ENCODE measurements around the gene VEZT.

Gene VEZT

DNA sequence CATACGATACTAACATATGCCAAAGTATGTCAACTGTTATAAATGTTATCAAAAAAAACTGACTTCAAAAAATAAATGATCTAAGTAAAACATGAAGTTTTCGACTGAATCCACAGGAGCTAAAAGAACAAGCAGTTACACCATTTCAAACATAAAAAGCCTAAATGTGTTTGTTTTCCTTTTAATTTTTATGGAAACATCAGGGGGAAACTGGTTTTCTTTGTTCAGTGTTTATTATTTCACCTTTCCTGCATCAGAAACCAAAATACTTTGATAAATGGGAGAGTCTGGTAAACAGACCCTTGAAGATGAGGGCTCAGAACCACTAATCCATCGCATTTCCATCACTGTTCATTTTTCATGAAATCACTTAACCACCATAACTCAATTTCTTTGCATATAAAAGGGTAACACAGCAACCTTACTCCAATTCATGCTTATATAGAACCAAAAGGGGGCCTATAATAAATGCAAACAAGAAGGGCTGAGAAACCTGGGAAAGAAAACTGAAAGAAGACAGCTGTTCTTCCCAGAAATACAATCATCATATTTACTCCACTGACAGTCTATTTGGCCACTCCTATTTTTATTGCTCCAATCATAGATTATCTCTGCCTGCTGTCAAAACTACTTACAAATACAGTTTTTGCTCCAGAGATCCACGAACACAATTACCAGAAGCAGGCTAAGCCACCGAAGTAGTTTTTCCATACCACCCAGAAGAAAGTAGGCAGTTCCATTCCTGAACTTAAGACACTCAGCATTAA, 17.3 kb upstream of the VEZT start:
- no peak for DNase-seq (ENCODE audit: low read depth in 3 of 3, low spot score in 1 of 3)

DNA sequence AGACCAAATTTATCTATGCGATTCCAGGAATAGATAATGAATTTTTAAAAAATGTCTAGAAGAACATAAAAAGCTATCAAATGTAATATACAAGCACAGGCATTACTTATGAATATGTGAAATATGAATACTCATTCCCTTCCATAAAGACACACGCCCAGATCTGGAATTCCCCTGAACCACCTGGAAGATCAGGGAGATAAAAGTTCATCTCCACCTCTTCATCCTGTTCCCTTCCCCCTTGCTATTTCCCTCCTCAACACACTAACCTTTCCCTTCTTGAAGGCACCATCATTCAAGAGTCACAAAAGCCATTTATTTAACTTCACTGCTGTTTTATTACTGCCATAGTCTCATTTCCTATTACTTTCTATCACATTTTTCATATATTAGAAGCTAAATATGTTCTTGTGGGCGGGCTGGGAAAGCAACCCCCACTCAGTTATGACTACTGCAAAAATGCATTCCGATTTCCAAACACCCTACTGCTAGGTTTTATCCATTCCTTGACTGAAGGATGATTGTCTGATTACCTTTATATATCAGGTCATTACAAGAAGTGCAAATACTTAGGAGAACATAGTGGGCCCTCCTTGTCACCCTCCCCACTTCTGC, 16.4 kb upstream of the VEZT start:
- no peak for DNase-seq (ENCODE audit: low read depth in 3 of 3, low spot score in 1 of 3)

DNA sequence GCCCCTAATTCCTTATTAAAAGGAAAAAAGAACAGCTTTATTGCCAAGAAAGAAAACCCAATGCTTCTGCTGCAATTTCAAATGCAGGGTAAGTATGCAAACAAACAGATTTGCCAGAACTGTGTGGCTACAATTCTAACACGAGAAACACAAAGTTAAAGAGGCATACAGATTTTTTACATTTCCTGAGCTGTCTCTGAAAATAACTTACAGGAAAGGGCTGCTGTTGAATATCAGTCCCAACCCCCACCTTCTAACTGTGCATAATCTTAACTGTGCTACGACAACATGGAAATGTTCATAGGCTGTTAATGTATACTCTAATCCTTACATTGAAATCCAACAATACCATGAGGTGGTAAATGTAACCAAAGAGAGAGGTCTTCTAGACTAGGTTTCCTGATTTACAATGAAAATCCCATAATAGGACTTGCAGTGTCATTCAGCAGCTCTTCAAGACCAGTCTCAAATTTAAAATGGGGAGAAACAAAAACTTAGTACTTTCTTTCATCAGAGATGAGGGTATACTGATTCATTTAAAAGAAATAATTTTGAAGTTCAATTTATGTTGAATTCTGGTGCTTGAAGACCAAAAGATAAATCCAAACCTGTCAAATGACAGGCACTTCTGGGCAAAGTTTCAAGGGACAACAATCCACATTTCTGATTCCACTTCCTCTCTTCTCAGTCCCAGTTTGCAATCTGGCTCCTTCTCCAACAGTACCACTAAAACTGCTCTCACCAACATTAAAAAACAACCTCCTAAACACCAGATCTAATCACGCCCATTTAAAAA, 14.7 kb upstream of the VEZT start:
- DNase-seq (ENCODE audit: low read depth in 3 of 3, low spot score in 1 of 3), result no peak

DNA sequence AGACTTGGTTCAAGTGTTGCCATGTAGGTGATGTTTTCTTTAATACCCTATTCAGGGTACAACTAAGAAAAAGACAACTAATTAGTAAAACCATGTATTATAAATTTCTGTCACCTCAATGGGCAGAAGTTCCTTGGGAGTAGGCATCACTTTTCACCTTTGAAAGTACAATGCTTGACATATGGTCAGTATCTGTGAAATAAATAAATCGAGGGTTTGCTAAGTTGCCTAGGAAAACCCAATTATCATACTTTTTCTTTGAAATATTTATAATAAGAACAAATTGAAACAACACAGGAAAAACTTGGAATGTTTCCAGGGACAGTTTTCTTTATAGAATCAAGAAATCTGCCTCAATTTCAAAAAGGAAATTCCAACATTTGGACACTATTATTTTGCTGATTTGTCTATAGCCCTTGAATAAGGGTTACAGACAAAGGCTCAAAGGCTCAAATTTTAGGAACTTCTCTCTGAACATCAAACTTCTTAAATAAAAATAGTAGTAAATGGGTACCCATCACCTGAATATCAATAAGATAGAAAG, 14.0 kb upstream of the VEZT start:
- DNase-seq (ENCODE audit: low read depth in 3 of 3, low spot score in 1 of 3), result no peak

DNA sequence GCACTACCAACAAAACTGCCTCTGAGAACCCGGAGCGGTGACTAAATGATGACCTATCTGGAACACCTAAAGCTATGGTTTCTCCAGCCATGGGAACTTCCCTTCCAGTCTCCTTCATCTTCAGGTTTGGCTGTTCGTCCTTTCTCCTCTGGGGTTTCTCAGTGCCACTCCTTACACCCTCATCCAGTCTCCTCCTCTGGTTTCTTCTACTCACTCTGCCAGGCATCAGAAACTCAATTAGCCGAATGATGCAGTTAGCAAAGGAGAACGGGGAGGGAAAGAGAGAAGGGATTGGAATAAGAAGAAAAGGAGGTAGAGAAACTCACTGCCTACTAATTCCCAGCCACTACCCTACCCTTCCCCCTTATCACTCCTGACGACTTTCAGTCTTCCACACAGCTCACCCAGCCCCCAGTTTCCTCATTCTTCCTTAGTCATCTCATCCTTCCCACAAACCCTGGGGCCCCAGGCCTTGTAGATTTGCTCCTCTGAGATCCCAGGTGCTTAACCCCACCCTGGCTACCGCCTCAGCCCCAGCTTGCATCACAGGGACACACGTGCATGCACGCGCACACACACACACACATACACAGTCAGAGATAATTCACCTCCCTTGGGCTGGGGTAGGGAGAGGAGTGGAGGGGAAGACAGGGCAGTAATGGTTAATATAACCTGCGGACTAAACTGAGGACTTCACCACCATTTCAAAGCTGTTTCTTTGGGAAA, 13.3 kb upstream of the VEZT start:
- DNase-seq (ENCODE audit: low read depth in 3 of 3, low spot score in 1 of 3), result no peak

DNA sequence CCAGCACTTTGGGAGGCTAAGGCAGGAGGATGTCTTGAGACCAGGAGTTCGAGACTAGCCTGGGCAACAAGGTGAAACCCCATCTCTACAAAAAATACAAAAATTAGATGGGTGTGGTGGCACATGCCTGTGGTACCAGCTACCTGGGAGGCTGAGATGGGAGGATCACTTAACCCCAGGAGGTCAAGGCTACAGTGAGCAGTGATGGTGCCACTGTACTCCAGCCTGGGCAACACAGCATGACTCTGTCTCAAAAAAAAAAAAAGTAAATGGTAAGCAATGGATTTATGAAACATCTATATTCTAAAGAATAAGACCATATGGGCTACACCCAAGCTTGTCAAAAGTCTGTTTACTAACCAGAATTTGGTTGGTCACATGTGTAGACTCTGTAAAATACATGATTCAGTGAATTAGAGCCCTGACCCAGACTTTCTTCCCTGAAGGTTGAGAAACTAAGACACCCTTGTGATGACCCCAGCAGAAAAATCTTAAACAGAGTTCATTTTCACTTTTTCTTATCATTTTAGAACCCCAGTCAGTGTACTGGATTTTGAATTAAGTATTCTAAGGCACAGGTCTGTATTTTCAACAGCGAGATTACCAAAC, 12.5 kb upstream of the VEZT start:
- no peak for DNase-seq (ENCODE audit: low read depth in 3 of 3, low spot score in 1 of 3)

DNA sequence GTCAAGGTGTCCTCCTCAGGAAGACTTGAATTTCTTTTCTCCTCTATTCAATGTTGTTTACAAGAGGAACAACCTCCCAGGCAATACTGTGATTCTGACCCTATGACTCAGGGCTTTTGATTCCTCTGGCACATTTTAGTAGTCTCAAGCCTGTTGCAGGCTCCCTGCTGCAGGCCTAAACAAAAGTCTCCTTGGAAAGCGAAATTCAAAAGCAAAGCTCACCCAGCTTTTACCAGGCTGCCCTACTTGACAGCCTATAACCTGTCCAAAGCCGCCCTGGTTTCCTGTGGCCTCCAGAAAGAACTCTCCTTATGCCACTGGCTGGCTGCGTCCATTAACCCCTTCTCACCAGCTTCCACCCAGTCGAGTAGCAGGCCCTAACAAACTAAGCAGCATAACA, 11.9 kb upstream of the VEZT start:
- no peak for DNase-seq (ENCODE audit: low read depth in 3 of 3, low spot score in 1 of 3)

DNA sequence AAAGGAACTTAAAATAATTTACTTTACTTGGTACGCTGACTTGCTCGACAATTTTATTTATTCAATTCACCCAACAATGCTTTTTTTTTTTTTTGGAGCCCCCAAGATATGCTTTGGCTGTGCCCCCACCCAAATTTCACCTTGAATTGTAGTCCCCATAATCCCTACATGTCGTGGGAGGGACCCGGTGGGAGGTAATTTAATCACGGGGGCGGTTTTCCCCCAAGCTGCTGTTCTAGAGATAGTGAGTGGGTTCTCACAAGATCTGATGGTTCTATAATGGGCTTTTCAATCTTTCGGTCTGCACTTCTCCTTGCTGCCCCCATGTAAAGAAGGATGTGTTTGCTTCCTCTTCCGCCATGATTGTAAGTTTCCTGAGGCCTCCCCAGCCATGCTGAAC, 10.7 kb upstream of the VEZT start:
- no peak for DNase-seq (ENCODE audit: low read depth in 3 of 3, low spot score in 1 of 3)

DNA sequence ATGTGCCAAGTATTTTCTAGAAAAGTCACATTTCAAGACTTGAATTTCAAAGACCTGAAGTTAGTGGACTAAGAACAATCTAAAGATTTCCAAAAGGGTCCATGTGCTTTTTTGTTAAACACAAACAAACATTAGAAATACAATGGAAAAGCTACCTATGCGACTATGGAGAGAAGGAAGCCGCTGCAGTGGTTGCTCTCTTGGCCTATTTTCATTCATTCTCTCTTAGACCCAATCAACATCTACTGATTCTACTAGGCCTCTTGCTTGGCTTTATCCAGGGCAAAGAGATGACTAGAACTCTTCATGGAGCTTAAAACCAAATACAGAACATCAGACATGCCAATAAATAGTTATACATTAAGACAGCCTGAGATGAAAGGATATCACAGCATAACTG, 10.2 kb upstream of the VEZT start:
- no peak for DNase-seq (ENCODE audit: low read depth in 3 of 3, low spot score in 1 of 3)

DNA sequence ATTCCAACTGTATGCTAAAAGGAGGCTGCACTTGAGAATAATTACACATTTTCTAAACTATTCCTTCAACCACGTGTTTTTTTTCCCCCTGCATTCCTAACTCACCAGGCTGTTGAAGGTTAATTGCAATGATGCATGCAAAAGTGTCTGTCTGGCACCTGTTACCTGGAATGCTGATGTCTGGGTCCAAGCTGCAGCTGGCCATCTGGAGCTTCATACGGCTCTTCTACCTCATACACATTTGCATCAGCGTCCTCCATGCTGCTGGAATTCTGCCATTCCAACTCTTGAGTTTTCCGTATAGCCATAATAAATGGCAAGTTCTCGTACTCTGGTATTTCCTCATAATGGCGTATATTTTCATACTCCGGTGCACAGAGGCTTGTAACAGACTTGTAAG, 8.9 kb upstream of the VEZT start:
- DNase-seq (ENCODE audit: low read depth in 3 of 3, low spot score in 1 of 3), result no peak

DNA sequence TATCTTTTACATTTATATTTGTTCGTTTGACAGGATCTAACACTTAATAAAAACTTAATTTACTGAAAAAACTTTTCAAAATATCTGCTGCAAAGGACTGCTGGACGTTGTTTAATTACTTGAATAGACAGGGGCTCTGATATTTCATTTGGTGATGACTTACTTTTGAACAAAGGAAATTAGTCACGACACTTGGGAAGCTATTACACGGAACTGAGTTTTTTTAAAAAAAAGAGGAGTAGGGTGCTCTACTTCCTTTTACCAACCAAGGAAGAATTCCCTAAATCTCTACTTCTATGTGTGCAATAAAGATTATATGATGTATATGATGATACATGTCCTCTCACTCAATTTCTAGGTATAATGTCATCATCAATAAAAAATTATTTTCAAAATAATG, 5.0 kb upstream of the VEZT start:
- DNase-seq (ENCODE audit: low read depth in 3 of 3, low spot score in 1 of 3), result no peak

DNA sequence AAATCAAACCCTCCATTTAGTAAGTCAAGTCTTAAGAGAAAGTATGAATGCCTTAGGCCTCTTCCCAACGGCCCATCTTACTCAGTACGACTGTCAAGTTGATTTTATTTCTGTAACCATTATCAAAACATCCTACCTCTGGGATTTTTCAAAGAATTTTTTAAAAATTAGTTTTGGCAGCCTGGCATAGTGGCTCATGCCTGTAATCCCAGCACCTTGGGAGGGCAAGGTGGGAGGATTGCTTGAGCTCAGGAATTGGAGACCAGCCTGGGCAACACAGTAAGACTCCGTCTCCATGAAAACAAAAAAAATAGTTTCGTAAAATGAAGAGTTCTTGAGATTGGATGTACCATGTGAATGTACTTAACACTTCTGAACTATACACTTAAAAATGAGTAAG, 4.5 kb upstream of the VEZT start:
- no peak for DNase-seq (ENCODE audit: low read depth in 3 of 3, low spot score in 1 of 3)

DNA sequence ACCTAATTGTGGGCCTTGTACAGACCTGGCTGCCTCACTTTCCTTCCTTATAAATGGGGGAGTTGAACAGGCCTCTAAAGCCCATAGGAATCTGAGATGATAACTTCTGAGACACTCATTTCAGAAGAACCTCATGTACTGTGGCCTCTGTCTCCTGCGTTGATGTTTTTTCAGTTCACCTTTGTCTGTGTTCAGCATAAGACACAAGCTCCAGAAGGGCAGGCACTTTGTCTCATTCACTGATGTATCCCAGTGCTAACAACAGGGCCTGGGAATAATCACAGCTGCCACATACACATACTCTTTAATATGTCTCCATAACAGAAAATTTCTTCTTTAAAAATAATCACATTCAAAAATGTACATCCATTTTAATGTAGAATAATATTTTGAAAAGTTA, 3.7 kb upstream of the VEZT start:
- no peak for DNase-seq (ENCODE audit: low read depth in 3 of 3, low spot score in 1 of 3)

DNA sequence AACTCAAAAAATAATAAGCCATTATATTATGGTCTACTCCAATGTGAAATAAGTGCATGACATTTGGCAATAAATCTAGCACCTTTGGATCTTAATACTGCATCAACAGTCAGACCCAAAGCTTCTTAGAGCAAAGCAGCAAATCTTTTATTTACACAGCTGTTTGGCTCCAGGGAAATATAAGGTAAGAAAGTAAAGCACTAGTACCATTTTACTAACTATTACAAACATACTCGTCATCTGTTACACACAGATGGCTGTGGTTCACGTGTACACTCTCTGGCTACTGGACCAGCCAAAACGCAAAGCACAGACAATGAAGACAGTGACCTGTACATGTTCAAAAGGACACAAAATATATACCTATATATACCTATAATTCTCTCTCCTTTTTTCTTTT, 3.1 kb upstream of the VEZT start:
- no peak for DNase-seq (ENCODE audit: low read depth in 3 of 3, low spot score in 1 of 3)

DNA sequence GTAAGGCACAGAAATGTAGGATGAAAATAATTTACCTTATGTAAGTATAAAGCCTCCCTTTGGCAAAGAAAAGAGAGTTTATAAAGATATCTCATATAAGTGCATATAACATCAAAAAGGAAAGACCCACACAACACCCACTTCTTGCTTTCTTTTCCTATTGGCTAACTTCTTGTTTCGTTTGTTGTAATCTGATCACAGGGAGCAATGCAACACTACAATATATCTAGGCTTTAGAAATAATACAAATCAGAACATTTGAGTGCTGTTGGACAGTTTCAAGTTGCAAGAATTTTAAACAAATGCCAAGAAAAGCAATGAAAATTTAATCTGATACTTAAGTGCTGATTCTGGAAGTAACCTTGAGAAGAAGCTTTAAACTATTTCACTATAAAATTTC, 1.7 kb upstream of the VEZT start:
- DNase-seq (ENCODE audit: low read depth in 3 of 3, low spot score in 1 of 3), result no peak

DNA sequence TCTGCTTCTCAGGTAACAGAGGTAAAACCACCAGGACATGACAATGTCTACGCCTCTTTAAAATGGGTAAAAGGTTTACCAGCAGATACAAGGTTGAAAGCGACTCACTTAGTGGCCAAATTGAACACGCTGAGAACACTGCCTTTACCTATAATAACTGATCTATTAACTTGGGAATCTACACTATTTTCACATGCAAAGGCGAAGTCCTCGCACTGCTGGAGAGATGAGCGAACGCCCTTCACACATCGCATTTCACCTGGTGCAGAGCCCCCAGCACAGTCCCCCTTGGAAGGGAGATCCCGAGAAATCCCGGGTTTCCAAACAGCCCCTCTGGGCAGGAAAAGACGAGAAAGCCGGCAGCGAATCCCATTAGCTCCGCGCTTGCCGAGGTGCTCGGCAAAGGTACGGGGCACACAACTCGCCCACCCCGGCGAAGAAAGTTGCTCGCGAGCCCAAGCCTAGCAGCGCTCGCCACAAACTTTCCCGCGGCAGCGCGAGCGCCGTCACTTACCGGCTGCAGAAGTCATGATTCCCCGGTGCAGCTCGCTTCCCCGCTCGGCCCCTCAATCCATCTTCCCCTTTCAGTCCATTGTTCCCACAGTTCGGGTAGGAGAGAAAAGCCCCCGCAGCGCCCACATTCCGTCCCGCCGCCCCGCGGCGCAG, 763 bp upstream of the VEZT start:
- no peak for DNase-seq (ENCODE audit: low read depth in 3 of 3, low spot score in 1 of 3)

DNA sequence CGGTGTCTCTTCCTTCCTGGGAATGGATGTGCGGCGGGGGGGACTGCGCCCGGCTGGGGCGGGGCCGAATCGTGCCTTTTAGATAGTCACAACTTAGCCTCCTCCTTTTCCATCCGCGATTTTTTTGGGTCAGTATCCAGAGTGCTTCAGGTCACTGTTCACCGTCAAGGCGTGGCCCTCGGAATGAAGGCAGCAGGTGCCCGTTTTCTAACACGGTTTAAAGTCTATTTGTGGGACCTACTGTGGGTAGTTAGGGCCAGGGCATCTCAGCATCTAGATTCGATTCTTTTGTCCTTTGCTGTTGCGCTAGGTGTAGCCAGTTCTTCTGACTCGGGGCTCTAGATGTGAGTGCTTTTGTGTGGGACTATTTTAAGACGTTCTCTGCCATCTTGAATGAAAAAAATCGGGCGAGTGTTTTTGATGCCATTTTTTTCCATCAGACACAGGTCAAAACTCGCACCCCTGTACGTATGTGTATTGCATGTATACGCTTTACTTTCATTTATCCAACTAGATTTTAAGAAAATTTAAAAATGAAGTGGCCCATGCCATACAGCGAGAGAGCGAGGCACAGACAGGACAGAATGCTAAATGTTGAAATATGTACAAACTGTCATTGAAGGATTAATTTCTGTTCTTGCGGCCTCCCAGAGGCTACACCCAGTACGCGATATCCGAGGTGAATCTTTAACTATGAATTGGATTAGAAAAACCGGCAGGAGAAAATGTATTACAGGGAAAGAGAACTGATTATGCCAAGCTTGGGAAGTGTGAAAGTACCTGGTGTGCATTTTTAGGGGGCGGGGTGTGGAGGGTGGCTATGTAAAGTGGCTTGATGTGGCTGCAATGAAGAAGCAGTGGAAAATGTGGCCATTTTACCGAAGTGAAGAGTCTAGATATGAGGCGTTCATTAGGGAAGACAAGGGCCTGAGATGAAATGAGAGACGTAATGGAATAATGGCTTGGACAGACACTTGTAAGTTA, 835 bp downstream of the VEZT start:
- no peak for DNase-seq (ENCODE audit: low read depth in 3 of 3, low spot score in 1 of 3)

DNA sequence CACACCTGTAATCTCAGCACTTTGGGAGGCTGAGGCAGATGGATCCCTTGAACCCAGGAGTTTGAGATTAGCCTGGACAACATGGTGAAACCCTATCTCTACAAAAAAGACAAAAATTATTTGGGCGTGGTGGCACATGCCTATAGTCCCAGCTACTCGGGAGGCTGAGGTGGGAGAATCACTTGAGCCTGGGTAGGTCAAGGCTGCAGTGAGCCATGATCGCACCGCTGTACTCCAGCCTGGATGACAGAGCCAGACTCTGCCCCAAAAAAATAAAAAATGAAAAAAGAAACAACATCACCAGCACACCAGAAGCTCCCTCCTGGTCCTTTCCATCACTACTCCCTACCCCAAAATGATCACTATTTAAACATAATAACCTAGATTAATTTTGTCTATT, 2.6 kb downstream of the VEZT start:
- no peak for DNase-seq (ENCODE audit: low read depth in 3 of 3, low spot score in 1 of 3)

DNA sequence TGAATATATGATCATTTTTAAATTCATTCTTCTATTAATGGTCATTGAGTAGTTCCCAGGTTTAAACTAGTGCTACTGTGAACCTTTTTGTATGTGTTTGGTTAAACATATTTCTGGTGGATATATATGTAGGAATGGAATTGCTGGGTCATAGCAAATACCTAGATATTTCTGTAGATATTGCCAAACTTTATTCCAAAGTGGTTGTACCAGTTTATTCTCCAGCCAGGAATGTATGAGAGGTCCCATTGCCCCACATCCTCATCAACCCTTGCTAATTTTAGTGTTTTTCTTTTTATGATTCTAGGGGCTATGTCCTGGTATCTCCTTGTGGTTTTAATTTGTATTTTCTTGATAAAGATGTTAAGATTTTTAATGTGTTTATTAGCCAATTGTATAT, 3.1 kb downstream of the VEZT start:
- no peak for DNase-seq (ENCODE audit: low read depth in 3 of 3, low spot score in 1 of 3)
